ENCODE measurements around the gene MAN2A2.

DNA sequence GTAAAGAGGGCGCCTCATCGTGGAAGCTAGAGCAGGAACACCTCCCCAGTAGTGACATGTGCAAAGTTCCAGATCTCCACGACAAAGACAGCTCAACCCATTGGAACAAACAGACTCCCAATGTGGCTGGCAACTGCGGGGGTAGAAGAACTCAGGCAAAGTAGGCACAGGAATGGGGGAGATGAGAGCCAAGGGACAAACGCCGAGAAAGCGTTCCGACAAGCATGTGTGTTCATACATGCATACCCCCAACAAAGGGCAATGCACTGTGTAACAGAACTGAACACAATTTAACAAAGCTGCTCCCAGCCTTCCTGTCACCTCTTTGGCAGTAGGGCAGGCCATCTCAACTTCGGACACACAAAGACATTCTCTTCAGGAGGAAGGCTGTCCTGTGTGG is 63.2 kb downstream of the MAN2A2 start:
- TF ChIP-seq, protein P1, sequence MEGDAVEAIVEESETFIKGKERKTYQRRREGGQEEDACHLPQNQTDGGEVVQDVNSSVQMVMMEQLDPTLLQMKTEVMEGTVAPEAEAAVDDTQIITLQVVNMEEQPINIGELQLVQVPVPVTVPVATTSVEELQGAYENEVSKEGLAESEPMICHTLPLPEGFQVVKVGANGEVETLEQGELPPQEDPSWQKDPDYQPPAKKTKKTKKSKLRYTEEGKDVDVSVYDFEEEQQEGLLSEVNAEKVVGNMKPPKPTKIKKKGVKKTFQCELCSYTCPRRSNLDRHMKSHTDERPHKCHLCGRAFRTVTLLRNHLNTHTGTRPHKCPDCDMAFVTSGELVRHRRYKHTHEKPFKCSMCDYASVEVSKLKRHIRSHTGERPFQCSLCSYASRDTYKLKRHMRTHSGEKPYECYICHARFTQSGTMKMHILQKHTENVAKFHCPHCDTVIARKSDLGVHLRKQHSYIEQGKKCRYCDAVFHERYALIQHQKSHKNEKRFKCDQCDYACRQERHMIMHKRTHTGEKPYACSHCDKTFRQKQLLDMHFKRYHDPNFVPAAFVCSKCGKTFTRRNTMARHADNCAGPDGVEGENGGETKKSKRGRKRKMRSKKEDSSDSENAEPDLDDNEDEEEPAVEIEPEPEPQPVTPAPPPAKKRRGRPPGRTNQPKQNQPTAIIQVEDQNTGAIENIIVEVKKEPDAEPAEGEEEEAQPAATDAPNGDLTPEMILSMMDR (IDR thresholded peaks at IDR 0.05; ENCODE audit: poor library complexity), result no peak
- no peak for TF ChIP-seq EZH2phosphoT487 (IDR thresholded peaks at IDR 0.05; ENCODE audit: low read depth, severe bottlenecking, unreplicated experiment)
- no peak for TF ChIP-seq EZH2 (IDR thresholded peaks at IDR 0.05; ENCODE audit: borderline replicate concordance)

All from hepatocyte (in vitro differentiated cells).